HG03521 (cell line): ENCODE measurements around the gene RECQL5.

Experiments
- ATAC-seq: cut with Tn5 transposase; IDR thresholded peaks from one replicate; pipeline ENCODE4 v1.9.1; 2021; ENCODE audit warnings: mild to moderate bottlenecking, moderate library complexity; ENCODE audit not compliant: unreplicated experiment

The RECQL5 gene

GRCh38 chr17:75619506-75620431 is 47.2 kb downstream of the RECQL5 start:
- no peak for ATAC-seq

- ATAC-seq: no peak
Measured at GRCh38 chr17:75617675-75618074, 49.3 kb downstream of the RECQL5 start.

- no peak for ATAC-seq
Measured at GRCh38 chr17:75617218-75617617, 49.7 kb downstream of the RECQL5 start.

GRCh38 chr17:75616521-75617122 is 50.3 kb downstream of the RECQL5 start:
- ATAC-seq: no peak

- no peak for ATAC-seq
Measured at GRCh38 chr17:75615301-75615700, 51.7 kb downstream of the RECQL5 start.

- ATAC-seq: no peak
Measured at GRCh38 chr17:75614556-75615270, 52.2 kb downstream of the RECQL5 start.

- ATAC-seq: no peak
Measured at GRCh38 chr17:75614006-75614405, 52.9 kb downstream of the RECQL5 start.

GRCh38 chr17:75612906-75613626 is 53.9 kb downstream of the RECQL5 start:
- ATAC-seq: no peak

- ATAC-seq: no peak
Measured at GRCh38 chr17:75611851-75612429, 55.0 kb downstream of the RECQL5 start.

GRCh38 chr17:75610103-75610984 is 56.6 kb downstream of the RECQL5 start:
- no peak for ATAC-seq

- ATAC-seq: no peak
Measured at GRCh38 chr17:75607086-75607485, 59.9 kb downstream of the RECQL5 start.

- no peak for ATAC-seq
Measured at GRCh38 chr17:75605790-75606189, 61.2 kb downstream of the RECQL5 start.

GRCh38 chr17:75604034-75604695 is 62.8 kb downstream of the RECQL5 start:
- no peak for ATAC-seq

GRCh38 chr17:75603123-75603522 is 63.8 kb downstream of the RECQL5 start:
- ATAC-seq: no peak

GRCh38 chr17:75602644-75603043 is 64.3 kb downstream of the RECQL5 start:
- no peak for ATAC-seq

GRCh38 chr17:75601057-75601987 is 65.6 kb downstream of the RECQL5 start:
- ATAC-seq: no peak

- ATAC-seq: no peak
Measured at GRCh38 chr17:75596320-75597087, 70.5 kb downstream of the RECQL5 start.
